PFSK-1 (cell line): ENCODE measurements around the gene SCN8A.

ENCODE experiments used
- FOXP2 ChIP-seq: optimal IDR thresholded peaks from 2 replicates; pipeline ENCODE3; 2011; ENCODE audit warnings: borderline replicate concordance, control low read depth, inconsistent platforms; ENCODE audit not compliant: insufficient read depth; ENCODE audit errors: extremely low read length, extremely low read depth
- POLR2AphosphoS5 ChIP-seq: IDR thresholded peaks from 2 replicates; pipeline ENCODE4 v1.6.1; 2012; ENCODE audit warnings: low read depth, mild to moderate bottlenecking, control low read depth, low read length, moderate library complexity
- SIN3A ChIP-seq: IDR thresholded peaks from 2 replicates; pipeline ENCODE4 v1.6.1; 2012; ENCODE audit warnings: mild to moderate bottlenecking, low read length, moderate library complexity, borderline replicate concordance; ENCODE audit not compliant: insufficient read depth
- TAF1 ChIP-seq: IDR thresholded peaks from 2 replicates; pipeline ENCODE4 v1.6.1; 2012; ENCODE audit warnings: low read length, control low read depth, borderline replicate concordance; ENCODE audit not compliant: insufficient read depth
- TF ChIP-seq, protein P1 (sequence below), 2 experiments: IDR thresholded peaks; 2 replicates each; pipeline versions ENCODE4 v1.6.1 to v1.8.0; 2011 to 2012; ENCODE audit warnings: low read depth in 2 of 2, low read length in 2 of 2, control low read depth in 1 of 2, inconsistent platforms in 1 of 2, mild to moderate bottlenecking in 1 of 2, moderate library complexity in 1 of 2; ENCODE audit not compliant: insufficient read depth in 1 of 2

SCN8A gene

GRCh38 chr12:51549637-51550036 lies 41.4 kb upstream of the SCN8A start:
- TF ChIP-seq SIN3A (no peak), POLR2AphosphoS5 (no peak)

GRCh38 chr12:51579321-51579850 lies 11.6 kb upstream of the SCN8A start:
- no peak for TF ChIP-seq SIN3A
- TF ChIP-seq, protein P1, sequence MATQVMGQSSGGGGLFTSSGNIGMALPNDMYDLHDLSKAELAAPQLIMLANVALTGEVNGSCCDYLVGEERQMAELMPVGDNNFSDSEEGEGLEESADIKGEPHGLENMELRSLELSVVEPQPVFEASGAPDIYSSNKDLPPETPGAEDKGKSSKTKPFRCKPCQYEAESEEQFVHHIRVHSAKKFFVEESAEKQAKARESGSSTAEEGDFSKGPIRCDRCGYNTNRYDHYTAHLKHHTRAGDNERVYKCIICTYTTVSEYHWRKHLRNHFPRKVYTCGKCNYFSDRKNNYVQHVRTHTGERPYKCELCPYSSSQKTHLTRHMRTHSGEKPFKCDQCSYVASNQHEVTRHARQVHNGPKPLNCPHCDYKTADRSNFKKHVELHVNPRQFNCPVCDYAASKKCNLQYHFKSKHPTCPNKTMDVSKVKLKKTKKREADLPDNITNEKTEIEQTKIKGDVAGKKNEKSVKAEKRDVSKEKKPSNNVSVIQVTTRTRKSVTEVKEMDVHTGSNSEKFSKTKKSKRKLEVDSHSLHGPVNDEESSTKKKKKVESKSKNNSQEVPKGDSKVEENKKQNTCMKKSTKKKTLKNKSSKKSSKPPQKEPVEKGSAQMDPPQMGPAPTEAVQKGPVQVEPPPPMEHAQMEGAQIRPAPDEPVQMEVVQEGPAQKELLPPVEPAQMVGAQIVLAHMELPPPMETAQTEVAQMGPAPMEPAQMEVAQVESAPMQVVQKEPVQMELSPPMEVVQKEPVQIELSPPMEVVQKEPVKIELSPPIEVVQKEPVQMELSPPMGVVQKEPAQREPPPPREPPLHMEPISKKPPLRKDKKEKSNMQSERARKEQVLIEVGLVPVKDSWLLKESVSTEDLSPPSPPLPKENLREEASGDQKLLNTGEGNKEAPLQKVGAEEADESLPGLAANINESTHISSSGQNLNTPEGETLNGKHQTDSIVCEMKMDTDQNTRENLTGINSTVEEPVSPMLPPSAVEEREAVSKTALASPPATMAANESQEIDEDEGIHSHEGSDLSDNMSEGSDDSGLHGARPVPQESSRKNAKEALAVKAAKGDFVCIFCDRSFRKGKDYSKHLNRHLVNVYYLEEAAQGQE (IDR thresholded peaks at IDR 0.05; ENCODE audit: insufficient read depth in 1 of 2, low read depth in 2 of 2, low read length in 2 of 2): no peak
- no peak for TF ChIP-seq FOXP2
- TF ChIP-seq POLR2AphosphoS5: no peak
- no peak for TF ChIP-seq TAF1

DNA sequence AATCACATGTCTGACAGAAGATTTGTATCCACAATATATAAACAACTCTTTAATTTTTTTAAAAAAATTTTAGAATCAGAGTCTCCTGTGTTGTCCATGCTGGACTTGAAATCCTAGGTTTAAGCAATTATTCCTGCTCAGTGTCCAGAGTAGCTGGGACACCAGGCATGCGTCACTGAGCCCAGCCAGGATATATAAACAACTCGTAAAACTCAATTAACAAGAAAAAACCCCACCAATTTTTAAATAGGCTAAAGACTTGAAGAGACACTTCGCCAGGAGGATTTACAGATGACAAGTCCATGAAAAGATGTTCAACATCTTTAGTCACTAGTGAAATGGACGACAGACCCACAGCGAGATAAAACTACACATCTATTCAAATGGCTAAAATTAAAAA lies 2.0 kb upstream of the SCN8A start:
- TF ChIP-seq FOXP2 (no peak), POLR2AphosphoS5 (no peak), TAF1 (no peak), SIN3A (no peak)
- TF ChIP-seq, protein P1 (IDR thresholded peaks at IDR 0.05; ENCODE audit: insufficient read depth in 1 of 2, low read depth in 2 of 2, low read length in 2 of 2): no peak

- TF ChIP-seq FOXP2: no peak
- TF ChIP-seq, protein P1 (IDR thresholded peaks at IDR 0.05; ENCODE audit: insufficient read depth in 1 of 2, low read depth in 2 of 2, low read length in 2 of 2): no peak
- TF ChIP-seq POLR2AphosphoS5: no peak
- TF ChIP-seq TAF1: no peak
- TF ChIP-seq SIN3A: no peak
Measured at GRCh38 chr12:51589557-51590176, 1.4 kb upstream of the SCN8A start.

DNA sequence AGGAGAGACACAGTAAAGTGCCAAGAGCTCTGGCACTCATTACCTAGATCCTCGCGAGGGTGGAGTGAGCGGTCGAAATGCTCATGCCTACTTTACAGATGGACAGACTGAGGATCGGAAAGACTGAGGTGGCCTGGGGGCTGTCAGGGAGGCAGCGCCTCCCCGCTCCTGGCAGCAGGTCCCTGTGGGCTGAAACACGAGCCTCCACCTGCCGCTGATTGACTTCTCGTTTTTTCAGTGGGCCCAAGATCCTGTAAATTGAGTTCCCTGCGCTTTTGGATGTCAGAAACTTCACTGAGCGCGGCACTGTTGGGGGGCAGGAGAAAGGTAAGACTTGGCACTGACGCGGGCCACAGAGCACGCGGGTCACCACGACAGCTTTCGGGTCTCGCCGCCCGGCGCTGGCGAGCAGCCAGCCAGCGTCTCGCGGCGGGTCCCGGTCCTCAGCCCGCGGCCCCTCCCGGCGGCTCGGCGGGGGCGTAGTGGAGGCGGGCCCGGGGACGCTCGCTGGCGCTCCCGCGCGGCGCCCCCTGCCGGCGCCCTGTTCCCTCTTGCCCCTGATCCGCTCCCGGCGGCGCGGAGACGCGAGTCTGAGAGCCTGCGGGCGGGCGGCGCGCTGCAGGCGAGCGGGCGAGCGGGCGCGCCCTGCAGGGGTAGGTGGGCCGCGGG lies 552 bp upstream of the SCN8A start:
- TF ChIP-seq, protein P1 (IDR thresholded peaks at IDR 0.05; ENCODE audit: insufficient read depth in 1 of 2, low read depth in 2 of 2, low read length in 2 of 2): 0 out of 4 replicates have a peak, but pooled peaks have one; percentile 18 to 37
- TF ChIP-seq FOXP2: no peak
